Measurements from ENCODE around the gene SFMBT1.

DNA sequence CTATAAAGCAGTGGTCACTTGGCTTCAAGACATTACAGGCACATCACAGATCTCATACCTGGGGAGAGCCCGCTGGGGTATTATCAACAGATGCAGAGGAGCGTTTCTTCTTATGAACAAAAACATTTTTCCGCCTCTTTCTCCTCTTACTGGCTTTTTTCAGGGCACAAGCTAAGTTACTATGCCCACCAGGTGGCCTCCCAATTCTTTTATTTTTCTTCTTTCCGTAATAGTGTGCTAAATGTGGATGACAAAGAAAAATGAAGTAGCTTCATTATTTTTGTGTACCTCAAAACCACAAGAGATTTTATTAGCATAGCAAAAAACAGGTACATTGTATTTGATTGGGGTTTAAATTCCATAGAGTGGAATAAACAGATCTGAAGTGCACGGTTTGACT, 138.4 kb downstream of the SFMBT1 start:
- no peak for TF ChIP-seq CTCF (conservative IDR thresholded peaks at IDR 0.05)
- no peak for TF ChIP-seq EZH2 (IDR thresholded peaks at IDR 0.05; ENCODE audit: low read depth)

All from PC-9 (cell line).